ENCODE measurements around the gene APOC3. TPM values are rescaled to one million over a fixed set of nuclear protein-coding genes. Genes with fewer than 3 reads are reported as not detected.

Gene APOC3
- total RNA-seq, 1 experiment from 2014 or later, result not detected

DNA sequence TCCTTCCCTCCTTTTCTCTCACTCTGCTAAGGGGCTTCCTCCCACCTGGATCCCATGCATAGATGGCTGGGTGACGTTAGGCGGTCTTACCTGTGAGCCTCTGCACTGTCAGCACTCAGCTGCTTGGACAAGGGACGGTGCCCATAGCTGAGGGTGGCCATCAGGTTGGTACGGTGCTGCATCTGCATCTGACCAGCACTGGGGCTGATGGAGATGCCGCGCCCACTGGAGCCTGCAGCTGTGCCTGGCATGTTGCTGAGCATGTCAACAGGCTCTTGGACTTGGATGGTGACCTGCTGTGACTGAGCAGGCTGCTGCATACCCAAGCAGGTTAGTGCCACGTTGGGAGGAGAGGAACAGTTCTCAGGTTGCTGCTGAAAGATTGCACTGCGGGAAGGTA lies 29.5 kb downstream of the APOC3 start:
- Histone ChIP-seq H4K5ac (ENCODE audit: insufficient read length, low read depth, low read length) (peak overlapping the region; percentile 46), H3K9ac (ENCODE audit: extremely low read depth, insufficient read length, low read length) (no peak overlapping the region), H2BK120ac (ENCODE audit: low read depth, low read length, poor library complexity, severe bottlenecking) (no peak overlapping the region), H2BK12ac (ENCODE audit: insufficient read length, low read depth, low read length) (no peak overlapping the region), H3K18ac (ENCODE audit: insufficient read length, low read depth, low read length) (no peak overlapping the region), H2BK5ac (ENCODE audit: insufficient read length, low read length) (no peak overlapping the region), H2AK5ac (ENCODE audit: insufficient read length, low read length) (no peak overlapping the region), H3K4me2 (ENCODE audit: insufficient read depth, insufficient read length, low read length) (no peak overlapping the region), H4K20me1 (ENCODE audit: control insufficient read depth, insufficient read depth, insufficient read length) (no peaks in the 10 kb centered on the region), H2BK20ac (ENCODE audit: low read depth, low read length, poor library complexity, severe bottlenecking) (no peak overlapping the region), H3K27me3 (ENCODE audit: insufficient read depth, low read length) (no peaks in the 10 kb centered on the region), H3K79me2 (ENCODE audit: insufficient read depth, low read length) (no peaks in the 10 kb centered on the region), H3K23me2 (ENCODE audit: insufficient read length, low read depth, low read length, poor library complexity, severe bottlenecking) (no peaks in the 10 kb centered on the region), H3K14ac (ENCODE audit: insufficient read depth, low read length) (no peak overlapping the region), H4K91ac (ENCODE audit: insufficient read length, low read depth, low read length) (no peak overlapping the region), H3T11ph (ENCODE audit: low read length) (no peak overlapping the region), H3K9me3 (ENCODE audit: control insufficient read depth, low read depth, low read length) (no peaks in the 10 kb centered on the region), H4K8ac (replicated peaks; ENCODE audit: insufficient read length, low read depth, low read length) (no peak overlapping the region), H3K56ac (ENCODE audit: insufficient read length, low read depth, low read length) (no peak overlapping the region), H2BK15ac (ENCODE audit: low read depth, low read length) (no peak overlapping the region), H3K4me1 (ENCODE audit: insufficient read depth, low read length) (no peaks in the 10 kb centered on the region), H3K79me1 (ENCODE audit: insufficient read depth, low read depth, low read length, poor library complexity, severe bottlenecking) (no peaks in the 10 kb centered on the region), H3K4ac (ENCODE audit: low read depth, low read length) (no peak overlapping the region), H3K23ac (ENCODE audit: insufficient read length, low read depth, low read length) (no peak overlapping the region), H2AFZ (ENCODE audit: low read length) (no peak overlapping the region), H3K27ac (ENCODE audit: insufficient read length, low read depth, low read length) (no peak overlapping the region)
- Mint-ChIP-seq H3K4me1 (no peaks in the 10 kb centered on the region), H3K4me3 (no peak overlapping the region), H3K9me3 (no peaks in the 10 kb centered on the region), H3K27me3 (ENCODE audit: low read depth) (no peaks in the 10 kb centered on the region), H3K27ac (no peak overlapping the region; a peak in 1 of 7 replicates), H3K36me3 (ENCODE audit: insufficient read depth in 1 of 3, low read depth in 3 of 3) (peaks cover 25 to 75% (median 67%) of the 10 kb centered on the region in 3 experiments)
- no peak for DNase-seq
- WGBS (ENCODE audit: extremely low coverage, insufficient read length, low lambda C conversion rate), result no CpG with 5 or more reads among the region's 8 CpGs
- TF ChIP-seq, protein P1, sequence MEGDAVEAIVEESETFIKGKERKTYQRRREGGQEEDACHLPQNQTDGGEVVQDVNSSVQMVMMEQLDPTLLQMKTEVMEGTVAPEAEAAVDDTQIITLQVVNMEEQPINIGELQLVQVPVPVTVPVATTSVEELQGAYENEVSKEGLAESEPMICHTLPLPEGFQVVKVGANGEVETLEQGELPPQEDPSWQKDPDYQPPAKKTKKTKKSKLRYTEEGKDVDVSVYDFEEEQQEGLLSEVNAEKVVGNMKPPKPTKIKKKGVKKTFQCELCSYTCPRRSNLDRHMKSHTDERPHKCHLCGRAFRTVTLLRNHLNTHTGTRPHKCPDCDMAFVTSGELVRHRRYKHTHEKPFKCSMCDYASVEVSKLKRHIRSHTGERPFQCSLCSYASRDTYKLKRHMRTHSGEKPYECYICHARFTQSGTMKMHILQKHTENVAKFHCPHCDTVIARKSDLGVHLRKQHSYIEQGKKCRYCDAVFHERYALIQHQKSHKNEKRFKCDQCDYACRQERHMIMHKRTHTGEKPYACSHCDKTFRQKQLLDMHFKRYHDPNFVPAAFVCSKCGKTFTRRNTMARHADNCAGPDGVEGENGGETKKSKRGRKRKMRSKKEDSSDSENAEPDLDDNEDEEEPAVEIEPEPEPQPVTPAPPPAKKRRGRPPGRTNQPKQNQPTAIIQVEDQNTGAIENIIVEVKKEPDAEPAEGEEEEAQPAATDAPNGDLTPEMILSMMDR (conservative IDR thresholded peaks at IDR 0.05), result no peak
